Muscle of back (tissue), 11 donors: ENCODE data around the gene C9orf57. TPM values are rescaled to one million over a fixed set of nuclear protein-coding genes. Genes with fewer than 3 reads are reported as not detected.
"Not testable (repeated sequence)": the region's sequence is repeated elsewhere in the genome, so short reads cannot be mapped to it uniquely, and the experiment has no call there.

Source experiments
- DNase-seq, 3 donors: peaks; one replicate each; pipeline versions ENCODE4 v3.0.0 to v3.0.0-alpha.2; 2013
- polyA plus RNA-seq, 10 donors: library from polyadenylated mRNA; unstranded; fragments of 120-200 nt; gene quantifications; one replicate each; pipeline ENCODE4 v1.2.1, GENCODE V29; 2013; ENCODE audit not compliant: insufficient read length in 10 of 10

The C9orf57 gene
- polyA plus RNA-seq, 10 donors = not detected

- no peak for DNase-seq
Measured at GRCh38 chr9:72023596-72023995, 36.8 kb downstream of the C9orf57 start.

GRCh38 chr9:72022841-72023240, 37.6 kb downstream of the C9orf57 start:
- DNase-seq = peak in 1 of 3 donors; percentile 54

DNA sequence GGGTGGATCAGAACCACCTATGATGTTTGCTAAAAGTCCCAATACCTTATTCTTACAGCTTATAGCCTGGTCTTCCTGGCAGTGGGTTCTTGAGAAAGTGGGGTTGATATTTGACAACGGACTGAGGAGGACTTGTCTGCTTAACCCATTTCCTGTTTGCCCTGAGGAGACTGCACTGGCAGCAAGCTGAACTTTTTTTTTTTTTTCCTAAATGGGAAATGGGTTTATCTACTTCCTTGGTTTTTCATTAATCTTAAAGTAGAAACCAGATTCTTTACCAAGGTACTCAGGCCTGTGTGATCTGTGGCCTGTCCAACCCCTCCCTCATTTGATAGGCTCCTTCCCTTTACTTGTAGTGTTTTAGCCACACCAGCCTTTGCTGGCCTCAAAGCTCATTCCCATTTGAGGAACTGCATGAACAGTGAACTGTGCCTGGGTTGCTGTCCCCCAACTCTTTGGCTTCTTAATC, 47.1 kb downstream of the C9orf57 start:
- no peak for DNase-seq

DNA sequence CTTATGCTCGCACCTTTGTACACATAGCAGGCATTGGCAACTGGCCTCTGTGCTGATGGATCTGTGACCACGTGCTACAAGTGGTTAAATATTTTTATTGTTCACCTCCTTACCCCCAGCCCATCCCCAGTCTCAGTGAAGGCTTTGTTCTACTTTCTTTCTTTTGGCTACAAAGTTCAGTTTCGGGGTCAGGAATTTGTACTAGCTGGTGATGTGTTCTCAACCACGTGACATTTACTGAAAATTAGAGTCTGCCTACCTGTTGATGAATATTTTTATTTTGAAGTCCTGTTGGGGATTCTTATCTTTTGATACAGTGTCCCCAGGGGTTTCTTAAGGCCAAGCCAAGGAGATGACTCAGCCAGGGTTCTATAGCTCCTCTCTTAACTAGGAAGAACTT, 47.8 kb downstream of the C9orf57 start:
- DNase-seq = no peak

DNA sequence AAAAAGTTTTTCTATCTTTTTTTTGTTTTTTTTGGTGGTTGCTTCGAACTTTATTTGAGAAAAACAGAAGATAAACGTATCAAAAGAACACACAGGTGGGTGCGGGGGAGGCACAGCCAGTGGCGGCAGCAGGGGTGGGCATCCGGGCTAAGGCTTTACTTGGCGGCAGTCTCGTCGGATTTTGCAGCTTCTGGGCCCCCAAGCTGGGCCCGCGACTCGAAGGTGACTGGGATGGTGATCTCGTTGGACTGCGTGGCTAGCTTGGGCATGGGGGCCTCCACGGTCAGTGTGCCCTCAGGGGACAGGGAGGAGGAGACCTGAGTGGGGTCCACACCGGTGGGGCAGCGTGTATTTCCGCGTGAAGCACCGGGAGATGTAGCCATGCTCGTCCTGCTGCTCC, 52.7 kb downstream of the C9orf57 start:
- DNase-seq = not testable (repeated sequence)

- no peak for DNase-seq
Measured at GRCh38 chr9:72006501-72006900, 53.9 kb downstream of the C9orf57 start.

DNA sequence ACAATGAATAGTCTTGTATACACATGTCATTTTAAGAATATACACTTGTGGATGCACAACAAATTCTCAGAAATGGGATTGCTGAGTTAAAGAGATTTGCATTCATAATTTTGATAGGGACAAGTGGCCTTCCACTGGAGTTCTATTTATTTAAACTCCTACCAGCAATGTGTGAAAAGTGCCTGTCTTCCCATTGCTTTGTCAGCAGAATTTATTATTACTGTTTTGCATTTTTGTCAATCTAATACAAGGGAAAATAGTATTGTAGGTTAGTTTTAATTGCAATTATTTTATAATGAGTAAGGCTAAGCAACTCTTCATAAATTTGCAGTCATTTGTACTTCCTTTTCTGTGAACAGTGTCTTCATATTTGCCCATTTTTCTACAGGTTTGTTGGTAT, 55.0 kb downstream of the C9orf57 start:
- DNase-seq = no peak

Other genes starting within 250 kb of the C9orf57 start
- 10 to 100 TPM; 21.4 to 34.7 (median 25.9) TPM for gene ABHD17B, start 149.4 kb downstream of the C9orf57 start, polyA plus RNA-seq
- 10 to 100 TPM; 17.4 to 26.4 (median 20.6) TPM for gene C9orf85, start 149.0 kb downstream of the C9orf57 start, polyA plus RNA-seq
- under 1 TPM; 0.16 to 0.90 (median 0.34) TPM for gene GDA, start 88.8 kb upstream of the C9orf57 start, polyA plus RNA-seq